Tibial nerve (tissue), 4 donors: Measurements from ENCODE around the gene OTOG. TPM values are rescaled to one million over a fixed set of nuclear protein-coding genes. Genes with fewer than 3 reads are reported as not detected.

Source experiments
- DNase-seq, 2 donors: peaks; one replicate each; pipeline ENCODE4 v3.0.0-alpha.2; 2019; ENCODE audit warnings: low spot score in 2 of 2
- H3K27ac ChIP-seq, 4 donors: fragments of 200-600 bp; sonication (generic) in 3 of 4; one replicate each; pipeline ENCODE4 v1.5.1; 2017 to 2019; ENCODE audit warnings: mild to moderate bottlenecking in 1 of 4
- H3K27me3 ChIP-seq, 2 donors: fragments of 200-600 bp; sonication (generic) in 1 of 2; one replicate each; pipeline versions ENCODE4 v1.5.1 to v1.6.0; 2017 to 2019
- H3K36me3 ChIP-seq, 3 donors: fragments of 200-600 bp; sonication (generic); one replicate each; pipeline ENCODE4 v1.5.1; 2018 to 2019
- H3K4me1 ChIP-seq, 4 donors: fragments of 200-600 bp; sonication (generic) in 3 of 4; one replicate each; pipeline ENCODE4 v1.5.1; 2017 to 2019
- H3K4me3 ChIP-seq, 4 donors: fragments of 200-600 bp; sonication (generic) in 3 of 4; one replicate each; pipeline ENCODE4 v1.5.1; 2017 to 2019; ENCODE audit warnings: mild to moderate bottlenecking in 1 of 4, moderate library complexity in 1 of 4
- H3K9me3 ChIP-seq, 4 donors: fragments of 200-600 bp; sonication (generic) in 3 of 4; one replicate each; pipeline ENCODE4 v1.5.1; 2017 to 2019
- CTCF ChIP-seq, 5 experiments: fragments of 200-600 bp in 3 of 5; fragments of 450-650 bp in 2 of 5; sonication (generic) in 3 of 5; IDR thresholded peaks; one replicate each; pipeline ENCODE4 v1.5.1; 2016 to 2019; ENCODE audit warnings: antibody characterized with exemption in 5 of 5, mild to moderate bottlenecking in 3 of 5, moderate library complexity in 2 of 5
- EP300 ChIP-seq, 2 donors: sonication (generic); formaldehyde crosslinking; IDR thresholded peaks; one replicate each; pipeline ENCODE4 v1.6.1; 2017; ENCODE audit warnings: antibody characterized with exemption in 2 of 2, mild to moderate bottlenecking in 1 of 2
- POLR2A ChIP-seq, 2 donors: fragments of 450-650 bp; IDR thresholded peaks; one replicate each; pipeline ENCODE4 v1.6.1; 2017; ENCODE audit warnings: antibody characterized with exemption in 2 of 2, mild to moderate bottlenecking in 2 of 2, moderate library complexity in 2 of 2
- WGBS, 2 donors: methylation state at CpG; one replicate each; pipeline ENCODE4 v1.1.5; 2018; 5-methylcytosine and 5-hydroxymethylcytosine counted together
- total RNA-seq, 4 donors: library from RNA; depleted of rRNA; stranded (reverse); fragments of >200 nt; gene quantifications; one replicate each; pipeline ENCODE4 v1.1.0, GENCODE V29; 2016

Gene OTOG
- total RNA-seq, 4 donors from 2014 or later = not detected

- H3K36me3 ChIP-seq = no peaks in the 10 kb centered on the region
- no peaks in the 10 kb centered on the region for H3K4me1 ChIP-seq
- no peak for DNase-seq
- H3K27ac ChIP-seq = no peak overlapping the region
- peaks cover 0 to under 1% (median 0%) of the 10 kb centered on the region in 4 donors for H3K9me3 ChIP-seq
- H3K4me3 ChIP-seq = no peak overlapping the region
- 85 to 88% methylated on average over 4 of the region's 4 CpGs for whole genome bisulfite sequencing, 2 donors
- no peak for TF ChIP-seq POLR2A (IDR thresholded peaks at IDR 0.05)
- TF ChIP-seq CTCF (IDR thresholded peaks at IDR 0.05) = no peak
- no peak for TF ChIP-seq EP300 (IDR thresholded peaks at IDR 0.05)
- H3K27me3 ChIP-seq = no peaks in the 10 kb centered on the region
Observed at GRCh38 chr11:17642370-17642769, 95.3 kb downstream of the OTOG start.

GRCh38 chr11:17642980-17643379, 95.9 kb downstream of the OTOG start:
- H3K4me1 ChIP-seq = no peaks in the 10 kb centered on the region
- no peaks in the 10 kb centered on the region for H3K27me3 ChIP-seq
- 85 to 90% methylated on average over 6 of the region's 6 CpGs for WGBS, 2 donors
- peaks cover 0 to 6% (median 0%) of the 10 kb centered on the region in 4 donors for H3K9me3 ChIP-seq
- no peak for TF ChIP-seq CTCF (IDR thresholded peaks at IDR 0.05)
- TF ChIP-seq EP300 (IDR thresholded peaks at IDR 0.05) = no peak
- TF ChIP-seq POLR2A (IDR thresholded peaks at IDR 0.05) = no peak
- DNase-seq = no peak
- H3K4me3 ChIP-seq = no peak overlapping the region
- H3K36me3 ChIP-seq = no peaks in the 10 kb centered on the region
- H3K27ac ChIP-seq = no peak overlapping the region

- WGBS, 2 donors = 67 to 73% methylated on average over 13 to 14 of the region's 14 CpGs
Observed at GRCh38 chr11:17643506-17644405, 96.7 kb downstream of the OTOG start.

GRCh38 chr11:17645190-17645970, 98.3 kb downstream of the OTOG start:
- WGBS, 2 donors = 93 to 95% methylated on average over 4 to 14 of the region's 15 CpGs
- Histone ChIP-seq H3K27ac (no peak overlapping the region), H3K9me3 (peaks cover 0 to 13% (median 0%) of the 10 kb centered on the region in 4 donors), H3K4me3 (no peak overlapping the region), H3K4me1 (peaks cover 0 to 2% (median 0%) of the 10 kb centered on the region in 4 donors), H3K36me3 (no peaks in the 10 kb centered on the region), H3K27me3 (no peaks in the 10 kb centered on the region)
- TF ChIP-seq EP300 (IDR thresholded peaks at IDR 0.05) (no peak), CTCF (IDR thresholded peaks at IDR 0.05) (no peak), POLR2A (IDR thresholded peaks at IDR 0.05) (no peak)
- no peak for DNase-seq

More at GRCh38 chr11:17643506-17644405, 96.7 kb downstream of the OTOG start:
- Histone ChIP-seq H3K4me3 (no peak overlapping the region), H3K4me1 (no peaks in the 10 kb centered on the region), H3K27ac (no peak overlapping the region), H3K36me3 (no peaks in the 10 kb centered on the region), H3K9me3 (peaks cover 0 to 13% (median 0%) of the 10 kb centered on the region in 4 donors), H3K27me3 (no peaks in the 10 kb centered on the region)
- TF ChIP-seq EP300 (IDR thresholded peaks at IDR 0.05) = no peak
- TF ChIP-seq POLR2A (IDR thresholded peaks at IDR 0.05) = no peak
- TF ChIP-seq CTCF (IDR thresholded peaks at IDR 0.05) = no peak
- no peak for DNase-seq
